Activated CD8-positive, alpha-beta memory T cell treated with anti-CD3 and anti-CD28 coated beads, Interleukin-2, amount 10 ng/mL, durations not matched to agents 7 days and 5 days (primary cell): ENCODE measurements around the gene LCP1. TPM values are rescaled to one million over a fixed set of nuclear protein-coding genes. Genes with fewer than 3 reads are reported as not detected.
"Not testable (repeated sequence)": the region's sequence is repeated elsewhere in the genome, so short reads cannot be mapped to it uniquely, and the experiment has no call there.

ENCODE experiments used
- ATAC-seq: fragments of 150-1000 bp; cut with Tn5 transposase; one replicate; pipeline ENCODE4 v1.10.0; 2021; ENCODE audit warnings: moderate library complexity
- CTCF ChIA-PET: fragments of 350-600 bp; sonication (Branson Sonifier 250); formaldehyde crosslinking; loops from one replicate; lab custom pipeline; 2021; ENCODE audit warnings: antibody characterized with exemption; lab: Charles Lee
- DNase-seq: peaks from one replicate; pipeline ENCODE4 v3.0.0-alpha.2; 2020
- H3K27ac Mint-ChIP-seq: one replicate; pipeline ENCODE4 v1.8.0; 2021; ENCODE audit warnings: mild to moderate bottlenecking, mixed read lengths
- H3K27me3 Mint-ChIP-seq: one replicate; pipeline ENCODE4 v1.8.0; 2021; ENCODE audit warnings: mixed read lengths
- H3K36me3 Mint-ChIP-seq: one replicate; pipeline ENCODE4 v1.8.0; 2021; ENCODE audit warnings: mild to moderate bottlenecking, mixed read lengths
- H3K4me1 Mint-ChIP-seq: one replicate; pipeline ENCODE4 v1.8.0; 2021; ENCODE audit warnings: mixed read lengths
- H3K4me3 Mint-ChIP-seq: one replicate; pipeline ENCODE4 v1.8.0; 2021; ENCODE audit warnings: mild to moderate bottlenecking, moderate library complexity, mixed read lengths
- H3K9me3 Mint-ChIP-seq: one replicate; pipeline ENCODE4 v1.8.0; 2022; ENCODE audit warnings: low read depth, mixed read lengths
- total RNA-seq, 2 experiments: library from RNA; stranded (reverse); gene quantifications; one replicate each; pipeline ENCODE4 v1.2.3, GENCODE V29; 2021

Gene LCP1
- 1,000 to 10,000 TPM in 1 of 2 experiments, 100 to 1,000 TPM in 1; 923 to 1,101 TPM for total RNA-seq

GRCh38 chr13:46181840-46182490 is at the start of gene LCP1:
TSS of gene LCP1 (minus strand) at chr13:46182177. CDS start at chr13:46159662, 22,515 bp downstream.
- peak; percentile 94 for DNase-seq
- Mint-ChIP-seq H3K36me3 (peaks cover 36% of the 10 kb centered on the region), H3K9me3 (no peaks in the 10 kb centered on the region), H3K27ac (peak within 1 kb of the TSS; percentile 99), H3K4me1 (peaks cover 40% of the 10 kb centered on the region), H3K27me3 (no peaks in the 10 kb centered on the region), H3K4me3 (peak within 1 kb of the TSS; percentile 96)
- CTCF ChIA-PET = interaction anchor here (0.8 to 3.3 kb wide), 5 partner anchors 11 to 139 kb away, joined by 4 to 46 read pairs (median 4); partner anchors contain the start of gene LRRC63
- peak; percentile 76 for ATAC-seq

GRCh38 chr13:46229251-46229650 is 47.3 kb upstream of the LCP1 start:
- H3K27me3 Mint-ChIP-seq = no peaks in the 10 kb centered on the region
- CTCF ChIA-PET = no interaction called here
- DNase-seq = no peak
- peaks cover 29% of the 10 kb centered on the region for H3K36me3 Mint-ChIP-seq
- H3K4me3 Mint-ChIP-seq = no peak overlapping the region
- no peak overlapping the region for H3K27ac Mint-ChIP-seq
- ATAC-seq = no peak
- H3K4me1 Mint-ChIP-seq = no peaks in the 10 kb centered on the region
- H3K9me3 Mint-ChIP-seq = peaks cover 4% of the 10 kb centered on the region

- H3K36me3 Mint-ChIP-seq = peaks cover 33% of the 10 kb centered on the region
- H3K27ac Mint-ChIP-seq, H3K27me3 Mint-ChIP-seq, DNase-seq, ATAC-seq, H3K9me3 Mint-ChIP-seq, H3K4me1 Mint-ChIP-seq, H3K4me3 Mint-ChIP-seq: not testable (repeated sequence)
- CTCF ChIA-PET = interaction anchor here (1.2 kb wide), 1 partner anchor 69 kb away, joined by 3 read pairs; no protein-coding TSS in a partner anchor
Measured at GRCh38 chr13:46220234-46220633, 38.3 kb upstream of the LCP1 start.

- ATAC-seq, CTCF ChIA-PET, H3K27me3 Mint-ChIP-seq, H3K9me3 Mint-ChIP-seq, DNase-seq, H3K4me3 Mint-ChIP-seq: not testable (repeated sequence)
- peaks cover 26% of the 10 kb centered on the region for H3K36me3 Mint-ChIP-seq
- peaks cover 35% of the 10 kb centered on the region for H3K4me1 Mint-ChIP-seq
- H3K27ac Mint-ChIP-seq = peak overlapping the region; percentile 17
Measured at GRCh38 chr13:46214741-46215140, 32.8 kb upstream of the LCP1 start.

GRCh38 chr13:46213242-46213641 is 31.3 kb upstream of the LCP1 start:
- Mint-ChIP-seq H3K9me3 (peaks cover 3% of the 10 kb centered on the region), H3K4me3 (peak overlapping the region; percentile 9), H3K36me3 (peaks cover 19% of the 10 kb centered on the region), H3K4me1 (peaks cover 35% of the 10 kb centered on the region), H3K27ac (no peak overlapping the region), H3K27me3 (no peaks in the 10 kb centered on the region)
- CTCF ChIA-PET = no interaction called here
- ATAC-seq (no peak), DNase-seq (no peak)

- no peaks in the 10 kb centered on the region for H3K27me3 Mint-ChIP-seq
- H3K36me3 Mint-ChIP-seq = peaks cover 10% of the 10 kb centered on the region
- peak; percentile 99 for ATAC-seq
- peak; percentile 93 for DNase-seq
- peak within 1 kb of the TSS; percentile 94 for H3K27ac Mint-ChIP-seq
- CTCF ChIA-PET = interaction anchor here (1.0 to 2.2 kb wide), 8 partner anchors 9 to 110 kb away, joined by 3 to 9 read pairs (median 4); partner anchors contain the start of gene LCP1
- H3K4me3 Mint-ChIP-seq = peak within 1 kb of the TSS; percentile 86
- H3K9me3 Mint-ChIP-seq = peaks cover 3% of the 10 kb centered on the region
- peaks cover 34% of the 10 kb centered on the region for H3K4me1 Mint-ChIP-seq
Measured at GRCh38 chr13:46211483-46212351, 29.7 kb upstream of the LCP1 start, which contains the start of gene LRRC63. TSS of gene LRRC63 (plus strand) at chr13:46211928. CDS start at chr13:46213035, 1,107 bp downstream.

GRCh38 chr13:46211116-46211482 is 29.1 kb upstream of the LCP1 start:
- Mint-ChIP-seq H3K9me3 (peaks cover 3% of the 10 kb centered on the region), H3K36me3 (peaks cover 5% of the 10 kb centered on the region), H3K27me3 (no peaks in the 10 kb centered on the region), H3K4me3 (peak overlapping the region; percentile 86), H3K4me1 (peaks cover 34% of the 10 kb centered on the region), H3K27ac (peak overlapping the region; percentile 93)
- peak; percentile 59 for DNase-seq
- CTCF ChIA-PET = interaction anchor here (1.0 to 2.2 kb wide), 8 partner anchors 9 to 110 kb away, joined by 3 to 9 read pairs (median 4); partner anchors contain the start of gene LCP1
- peak; percentile 57 for ATAC-seq

GRCh38 chr13:46210362-46211083 is 28.5 kb upstream of the LCP1 start:
- Mint-ChIP-seq H3K4me3 (peak overlapping the region; percentile 86), H3K9me3 (peaks cover 3% of the 10 kb centered on the region), H3K27ac (peak overlapping the region; percentile 93), H3K36me3 (peaks cover 4% of the 10 kb centered on the region), H3K4me1 (peaks cover 39% of the 10 kb centered on the region), H3K27me3 (no peaks in the 10 kb centered on the region)
- ATAC-seq = no peak
- CTCF ChIA-PET = interaction anchor here (1.0 to 2.2 kb wide), 7 partner anchors 8 to 111 kb away, joined by 3 to 9 read pairs (median 4); partner anchors contain the start of gene LCP1
- DNase-seq = no peak

- CTCF ChIA-PET = interaction anchor here (1.4 kb wide), 1 partner anchor 114 kb away, joined by 3 read pairs; no protein-coding TSS in a partner anchor
- H3K9me3 Mint-ChIP-seq = no peaks in the 10 kb centered on the region
- H3K27me3 Mint-ChIP-seq = no peaks in the 10 kb centered on the region
- no peak for DNase-seq
- H3K4me1 Mint-ChIP-seq = peaks cover 35% of the 10 kb centered on the region
- peaks cover 3% of the 10 kb centered on the region for H3K36me3 Mint-ChIP-seq
- H3K4me3 Mint-ChIP-seq = no peak overlapping the region
- no peak overlapping the region for H3K27ac Mint-ChIP-seq
- ATAC-seq = no peak
Measured at GRCh38 chr13:46207828-46208227, 25.9 kb upstream of the LCP1 start.

GRCh38 chr13:46206143-46206542 is 24.2 kb upstream of the LCP1 start:
- Mint-ChIP-seq H3K4me3 (no peak overlapping the region), H3K27ac (no peak overlapping the region), H3K36me3 (peaks cover 3% of the 10 kb centered on the region), H3K9me3 (no peaks in the 10 kb centered on the region), H3K27me3 (no peaks in the 10 kb centered on the region), H3K4me1 (peaks cover 38% of the 10 kb centered on the region)
- ATAC-seq (no peak), DNase-seq (no peak)
- CTCF ChIA-PET = no interaction called here

GRCh38 chr13:46202966-46203365 is 21.0 kb upstream of the LCP1 start:
- Mint-ChIP-seq H3K27ac (no peak overlapping the region), H3K36me3 (peaks cover 2% of the 10 kb centered on the region), H3K27me3 (no peaks in the 10 kb centered on the region), H3K4me3 (no peak overlapping the region), H3K4me1 (peaks cover 42% of the 10 kb centered on the region), H3K9me3 (no peaks in the 10 kb centered on the region)
- DNase-seq = no peak
- ATAC-seq = no peak
- CTCF ChIA-PET = interaction anchor here (0.7 to 2.3 kb wide), 7 partner anchors 8 to 118 kb away, joined by 3 to 9 read pairs (median 3); partner anchors contain the start of gene LRRC63

GRCh38 chr13:46202188-46202795 is 20.3 kb upstream of the LCP1 start:
- H3K9me3 Mint-ChIP-seq = no peaks in the 10 kb centered on the region
- peaks cover 2% of the 10 kb centered on the region for H3K36me3 Mint-ChIP-seq
- peaks cover 41% of the 10 kb centered on the region for H3K4me1 Mint-ChIP-seq
- CTCF ChIA-PET = interaction anchor here (1.0 to 2.3 kb wide), 6 partner anchors 9 to 119 kb away, joined by 3 to 9 read pairs (median 4); partner anchors contain the start of gene LRRC63
- H3K27me3 Mint-ChIP-seq = no peaks in the 10 kb centered on the region
- peak; percentile 90 for ATAC-seq
- H3K27ac Mint-ChIP-seq = peak overlapping the region; percentile 64
- no peak for DNase-seq
- H3K4me3 Mint-ChIP-seq = no peak overlapping the region
